Stomach (tissue), 9 donors: ENCODE measurements around the gene PPP3CA. TPM values are rescaled to one million over a fixed set of nuclear protein-coding genes. Genes with fewer than 3 reads are reported as not detected.

Experiments
- DNase-seq, 2 donors: peaks; one replicate each; pipeline versions ENCODE4 v3.0.0 to v3.0.0-alpha.2; 2013 to 2019
- H3K27ac ChIP-seq, 5 donors: fragments of 200-600 bp in 4 of 5; sonication (generic) in 4 of 5; one replicate each; pipeline ENCODE4 v1.5.1; 2013 to 2019; ENCODE audit warnings: mild to moderate bottlenecking in 1 of 5, moderate library complexity in 1 of 5
- H3K27me3 ChIP-seq, 3 donors: fragments of 200-600 bp; sonication (generic); one replicate each; pipeline ENCODE4 v1.5.1; 2017 to 2019; ENCODE audit warnings: mixed run types in 1 of 3
- H3K36me3 ChIP-seq, 4 donors: fragments of 200-600 bp; sonication (generic); 1 replicate in 3 of 4; 2 replicates in 1 of 4; pipeline ENCODE4 v1.5.1; 2016 to 2019
- H3K4me1 ChIP-seq, 4 donors: fragments of 200-600 bp; sonication (generic); one replicate each; pipeline ENCODE4 v1.5.1; 2016 to 2019
- H3K4me3 ChIP-seq, 4 donors: fragments of 200-600 bp; sonication (generic) in 3 of 4; one replicate each; pipeline ENCODE4 v1.5.1; 2016 to 2019; ENCODE audit warnings: mild to moderate bottlenecking in 1 of 4
- H3K9me3 ChIP-seq, 4 donors: fragments of 200-600 bp; sonication (generic); one replicate each; pipeline ENCODE4 v1.5.1; 2016 to 2019
- CTCF ChIP-seq, 7 experiments: fragments of 450-650 bp in 4 of 7; fragments of 200-600 bp in 3 of 7; sonication (generic) in 3 of 7; IDR thresholded peaks; one replicate each; pipeline ENCODE4 v1.5.1; 2016 to 2019; ENCODE audit warnings: antibody characterized with exemption in 7 of 7, control low read depth in 2 of 7, mild to moderate bottlenecking in 1 of 7
- EP300 ChIP-seq: sonication (generic); formaldehyde crosslinking; IDR thresholded peaks from one replicate; pipeline ENCODE4 v1.6.1; 2017; ENCODE audit warnings: antibody characterized with exemption
- POLR2A ChIP-seq, 4 donors: fragments of 450-650 bp; IDR thresholded peaks; one replicate each; pipeline ENCODE4 v1.6.1; 2016; ENCODE audit warnings: antibody characterized with exemption in 4 of 4, control low read depth in 2 of 4, mild to moderate bottlenecking in 1 of 4, moderate library complexity in 1 of 4
- POLR2AphosphoS5 ChIP-seq, 3 donors: sonication (generic); formaldehyde crosslinking; IDR thresholded peaks; one replicate each; pipeline ENCODE4 v1.6.1; 2016; ENCODE audit warnings: antibody characterized with exemption in 3 of 3
- WGBS, 5 donors: extraction: QIAGEN DNeasy Blood & Tissue Kit in 3 of 5; methylation state at CpG; one replicate each; pipeline versions ENCODE4 v1.1.5 to v1.1.7; 2013 to 2018; 5-methylcytosine and 5-hydroxymethylcytosine counted together
- intact Hi-C: fragments of 100-400 bp; cut with DNase I; formaldehyde crosslinking; loops from one replicate; pipeline ENCODE4 v1.15.1; 2023; ENCODE audit warnings: low total_unique reads
- polyA plus RNA-seq, 3 donors: library from polyadenylated mRNA; stranded (reverse); fragments of 200-250 nt; gene quantifications; one replicate each; pipeline ENCODE4 v1.2.3, GENCODE V29; 2013
- total RNA-seq, 5 donors: library from RNA; depleted of rRNA; stranded (reverse); fragments of >200 nt; gene quantifications; one replicate each; pipeline versions ENCODE4 v1.1.0 to v1.2.3, GENCODE V29; 2014 to 2016
- donor health status: healthy with polysubstance abuse.
- donor health status: Bipolar disorder and iron deficiency.
- donor health status: healthy.

PPP3CA gene
- total and polyA plus RNA-seq, 8 donors, result 8.9 to 62.4 (median 20.6) TPM

- H3K27ac ChIP-seq, result no peak overlapping the region
- H3K36me3 ChIP-seq, result no peaks in the 10 kb centered on the region
- H3K27me3 ChIP-seq, result no peaks in the 10 kb centered on the region
- no peaks in the 10 kb centered on the region for H3K9me3 ChIP-seq
- peaks cover 0 to 27% (median 4%) of the 10 kb centered on the region in 4 donors for H3K4me1 ChIP-seq
- WGBS, 5 donors, result 59 to 84% (median 65%) methylated on average over 3 of the region's 3 CpGs
- intact Hi-C loops, result no loop called here
- no peak for TF ChIP-seq POLR2AphosphoS5 (IDR thresholded peaks at IDR 0.05)
- TF ChIP-seq CTCF (IDR thresholded peaks at IDR 0.05), result no peak
- TF ChIP-seq EP300, result no peak
- TF ChIP-seq POLR2A (IDR thresholded peaks at IDR 0.05), result no peak
- DNase-seq, result no peak
- H3K4me3 ChIP-seq, result no peak overlapping the region
Observed at GRCh38 chr4:101158507-101158906, 188.8 kb downstream of the PPP3CA start.

GRCh38 chr4:101158134-101158482 lies 189.2 kb downstream of the PPP3CA start:
- Histone ChIP-seq H3K4me1 (peaks cover 0 to 27% (median 4%) of the 10 kb centered on the region in 4 donors), H3K36me3 (no peaks in the 10 kb centered on the region), H3K27me3 (no peaks in the 10 kb centered on the region), H3K27ac (no peak overlapping the region), H3K9me3 (no peaks in the 10 kb centered on the region), H3K4me3 (no peak overlapping the region)
- 68 to 85% (median 82%) methylated on average over 3 of the region's 3 CpGs for WGBS, 5 donors
- TF ChIP-seq POLR2AphosphoS5 (IDR thresholded peaks at IDR 0.05), result no peak
- intact Hi-C loops, result no loop called here
- DNase-seq, result no peak

- 71 to 88% (median 84%) methylated on average over 5 of the region's 5 CpGs for WGBS, 5 donors
- intact Hi-C loops, result no loop called here
- Histone ChIP-seq H3K9me3 (no peaks in the 10 kb centered on the region), H3K4me3 (no peak overlapping the region), H3K36me3 (no peaks in the 10 kb centered on the region), H3K27me3 (no peaks in the 10 kb centered on the region), H3K27ac (no peak overlapping the region), H3K4me1 (peaks cover 0 to 27% (median 7%) of the 10 kb centered on the region in 4 donors)
- TF ChIP-seq POLR2A (IDR thresholded peaks at IDR 0.05) (no peak), CTCF (IDR thresholded peaks at IDR 0.05) (no peak), EP300 (no peak), POLR2AphosphoS5 (IDR thresholded peaks at IDR 0.05) (no peak)
- no peak for DNase-seq
Observed at GRCh38 chr4:101157415-101158133, 189.8 kb downstream of the PPP3CA start.

- intact Hi-C loops, result no loop called here
- H3K4me1 ChIP-seq, result peaks cover 0 to 27% (median 8%) of the 10 kb centered on the region in 4 donors
- WGBS, 5 donors, result 70 to 80% (median 79%) methylated on average over 6 of the region's 6 CpGs
- H3K9me3 ChIP-seq, result no peaks in the 10 kb centered on the region
- no peaks in the 10 kb centered on the region for H3K36me3 ChIP-seq
- H3K27ac ChIP-seq, result no peak overlapping the region
- no peak overlapping the region for H3K4me3 ChIP-seq
- DNase-seq, result no peak
- H3K27me3 ChIP-seq, result no peaks in the 10 kb centered on the region
- TF ChIP-seq CTCF (IDR thresholded peaks at IDR 0.05) (no peak), POLR2A (IDR thresholded peaks at IDR 0.05) (no peak), EP300 (no peak), POLR2AphosphoS5 (IDR thresholded peaks at IDR 0.05) (no peak)
Observed at GRCh38 chr4:101156619-101157310, 190.6 kb downstream of the PPP3CA start.

GRCh38 chr4:101155945-101156344 lies 191.4 kb downstream of the PPP3CA start:
- 80 to 98% (median 93%) methylated on average over 1 of the region's 1 CpG for WGBS, 5 donors
- H3K27ac ChIP-seq, result no peak overlapping the region
- H3K4me1 ChIP-seq, result peaks cover 0 to 27% (median 8%) of the 10 kb centered on the region in 4 donors
- H3K36me3 ChIP-seq, result no peaks in the 10 kb centered on the region
- no peak overlapping the region for H3K4me3 ChIP-seq
- TF ChIP-seq POLR2A (IDR thresholded peaks at IDR 0.05), result no peak
- TF ChIP-seq EP300, result no peak
- TF ChIP-seq CTCF (IDR thresholded peaks at IDR 0.05), result no peak
- no peaks in the 10 kb centered on the region for H3K9me3 ChIP-seq
- intact Hi-C loops, result no loop called here
- no peak for DNase-seq
- no peaks in the 10 kb centered on the region for H3K27me3 ChIP-seq
